ENCODE results near the gene ASB4.

- TF ChIP-seq TARDBP (IDR thresholded peaks at IDR 0.05) (no peak), SUZ12 (IDR thresholded peaks at IDR 0.05) (no peak), ELF4 (IDR thresholded peaks at IDR 0.05) (no peak), HDGF (IDR thresholded peaks at IDR 0.05; ENCODE audit: borderline replicate concordance) (no peak), BHLHE40 (IDR thresholded peaks at IDR 0.05; ENCODE audit: borderline replicate concordance) (no peak), FOXM1 (IDR thresholded peaks at IDR 0.05; ENCODE audit: borderline replicate concordance) (no peak), ARNT (IDR thresholded peaks at IDR 0.05) (no peak), LEF1 (IDR thresholded peaks at IDR 0.05; ENCODE audit: borderline replicate concordance) (no peak), FOXK2 (IDR thresholded peaks at IDR 0.05) (no peak), SP1 (IDR thresholded peaks at IDR 0.05) (no peak), CTBP1 (IDR thresholded peaks at IDR 0.05; ENCODE audit: borderline replicate concordance) (no peak), ZNF384 (IDR thresholded peaks at IDR 0.05) (no peak), NFRKB (IDR thresholded peaks at IDR 0.05) (no peak), L3MBTL2 (conservative IDR thresholded peaks at IDR 0.05) (no peak)
Observed at GRCh38 chr7:95491201-95491600, 5.5 kb downstream of the ASB4 start.

All from HEK293T (cell line).